ENCODE results near the gene ACTG2.

DNA sequence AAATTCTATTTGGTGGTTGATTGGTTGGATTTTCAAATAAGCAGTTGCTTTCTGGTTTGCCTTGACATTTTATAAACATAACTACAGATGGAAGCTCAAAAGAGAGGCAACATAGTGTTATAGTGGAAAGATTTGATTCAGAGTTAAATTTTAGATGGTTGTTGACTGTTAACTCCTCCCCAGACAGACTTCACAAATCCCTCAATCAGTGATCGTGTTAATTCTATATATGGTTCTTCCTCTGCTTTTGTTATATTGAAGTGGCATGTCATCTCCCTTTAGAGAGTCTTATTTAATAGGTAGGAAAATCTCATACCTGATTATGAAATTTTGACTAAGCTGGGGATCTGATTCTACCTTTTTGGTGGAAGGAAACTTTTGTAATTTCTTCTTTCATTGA is 53.4 kb downstream of the ACTG2 start:
- TF ChIP-seq, protein P1, sequence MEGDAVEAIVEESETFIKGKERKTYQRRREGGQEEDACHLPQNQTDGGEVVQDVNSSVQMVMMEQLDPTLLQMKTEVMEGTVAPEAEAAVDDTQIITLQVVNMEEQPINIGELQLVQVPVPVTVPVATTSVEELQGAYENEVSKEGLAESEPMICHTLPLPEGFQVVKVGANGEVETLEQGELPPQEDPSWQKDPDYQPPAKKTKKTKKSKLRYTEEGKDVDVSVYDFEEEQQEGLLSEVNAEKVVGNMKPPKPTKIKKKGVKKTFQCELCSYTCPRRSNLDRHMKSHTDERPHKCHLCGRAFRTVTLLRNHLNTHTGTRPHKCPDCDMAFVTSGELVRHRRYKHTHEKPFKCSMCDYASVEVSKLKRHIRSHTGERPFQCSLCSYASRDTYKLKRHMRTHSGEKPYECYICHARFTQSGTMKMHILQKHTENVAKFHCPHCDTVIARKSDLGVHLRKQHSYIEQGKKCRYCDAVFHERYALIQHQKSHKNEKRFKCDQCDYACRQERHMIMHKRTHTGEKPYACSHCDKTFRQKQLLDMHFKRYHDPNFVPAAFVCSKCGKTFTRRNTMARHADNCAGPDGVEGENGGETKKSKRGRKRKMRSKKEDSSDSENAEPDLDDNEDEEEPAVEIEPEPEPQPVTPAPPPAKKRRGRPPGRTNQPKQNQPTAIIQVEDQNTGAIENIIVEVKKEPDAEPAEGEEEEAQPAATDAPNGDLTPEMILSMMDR (IDR thresholded peaks at IDR 0.05): no peak
- TF ChIP-seq POLR2A (IDR thresholded peaks at IDR 0.05): no peak
- TF ChIP-seq POLR2AphosphoS5 (IDR thresholded peaks at IDR 0.05): no peak

Measured in transverse colon (tissue), 4 donors.